BE2C (cell line): Measurements from ENCODE around the gene IL6R.

Experiments used
- DNase-seq: peaks from one replicate; pipeline ENCODE4 v3.0.0-alpha.2; 2020
- H3K27me3 ChIP-seq: fragments of 250-450 bp; sonication (Bioruptor Pico); 2 replicates; pipeline ENCODE4 v1.5.1; 2020; ENCODE audit warnings: mild to moderate bottlenecking
- H3K36me3 ChIP-seq: fragments of 250-450 bp; sonication (Bioruptor Pico); 2 replicates; pipeline ENCODE4 v1.5.1; 2020; ENCODE audit warnings: mild to moderate bottlenecking
- H3K4me1 ChIP-seq: fragments of 250-450 bp; sonication (Bioruptor Pico); 2 replicates; pipeline ENCODE4 v1.5.1; 2020
- H3K4me3 ChIP-seq: 2 replicates; pipeline ENCODE4 v1.5.1; 2011; ENCODE audit warnings: low read depth, low read length
- H3K9me3 ChIP-seq: fragments of 250-450 bp; sonication (Bioruptor Pico); 2 replicates; pipeline ENCODE4 v1.5.1; 2020
- CTCF ChIP-seq: IDR thresholded peaks from 2 replicates; pipeline ENCODE4 v1.5.1; 2012; ENCODE audit warnings: mild to moderate bottlenecking, low read depth, low read length

IL6R gene

GRCh38 chr1:154398678-154399077 is 6.5 kb upstream of the IL6R start:
- TF ChIP-seq CTCF, result no peak
- Histone ChIP-seq H3K36me3 (no peaks in the 10 kb centered on the region), H3K9me3 (no peaks in the 10 kb centered on the region), H3K4me3 (no peak overlapping the region), H3K27me3 (no peaks in the 10 kb centered on the region), H3K4me1 (no peaks in the 10 kb centered on the region)
- no peak for DNase-seq

GRCh38 chr1:154400381-154400801 is 4.8 kb upstream of the IL6R start:
- Histone ChIP-seq H3K4me3 (no peak overlapping the region), H3K4me1 (no peaks in the 10 kb centered on the region), H3K9me3 (no peaks in the 10 kb centered on the region), H3K27me3 (peaks cover 10% of the 10 kb centered on the region), H3K36me3 (no peaks in the 10 kb centered on the region)
- no peak for TF ChIP-seq CTCF
- no peak for DNase-seq

- H3K27me3 ChIP-seq, result peaks cover 29% of the 10 kb centered on the region
- DNase-seq, result no peak
- no peak overlapping the region for H3K4me3 ChIP-seq
- H3K9me3 ChIP-seq, result no peaks in the 10 kb centered on the region
- no peaks in the 10 kb centered on the region for H3K36me3 ChIP-seq
- H3K4me1 ChIP-seq, result no peaks in the 10 kb centered on the region; the same call in 1 of the 2 replicates
- no peak for TF ChIP-seq CTCF
Observed at GRCh38 chr1:154402409-154402921, 2.7 kb upstream of the IL6R start.

GRCh38 chr1:154403261-154403943 is 1.7 kb upstream of the IL6R start:
- no peak for TF ChIP-seq CTCF
- Histone ChIP-seq H3K9me3 (no peaks in the 10 kb centered on the region), H3K27me3 (peaks cover 29% of the 10 kb centered on the region), H3K36me3 (no peaks in the 10 kb centered on the region), H3K4me1 (no peaks in the 10 kb centered on the region; the same call in 1 of the 2 replicates), H3K4me3 (no peak overlapping the region)
- DNase-seq, result no peak

- H3K27me3 ChIP-seq, result peaks cover 29% of the 10 kb centered on the region
- no peak for DNase-seq
- H3K9me3 ChIP-seq, result no peaks in the 10 kb centered on the region
- no peak for TF ChIP-seq CTCF
- H3K4me3 ChIP-seq, result no peak overlapping the region
- no peaks in the 10 kb centered on the region; the same call in 1 of the 2 replicates for H3K4me1 ChIP-seq
- no peaks in the 10 kb centered on the region for H3K36me3 ChIP-seq
Observed at GRCh38 chr1:154403983-154404382, 1.2 kb upstream of the IL6R start.

GRCh38 chr1:154404511-154404931 is 622 bp upstream of the IL6R start:
- no peak overlapping the region; the same call in 1 of the 2 replicates for H3K4me3 ChIP-seq
- H3K4me1 ChIP-seq, result no peaks in the 10 kb centered on the region; the same call in 1 of the 2 replicates
- no peaks in the 10 kb centered on the region for H3K9me3 ChIP-seq
- peaks cover 29% of the 10 kb centered on the region for H3K27me3 ChIP-seq
- TF ChIP-seq CTCF, result no peak
- no peaks in the 10 kb centered on the region for H3K36me3 ChIP-seq
- DNase-seq, result no peak
